HepG2 (cell line): ENCODE results near the gene VPS11. TPM values are rescaled to one million over a fixed set of nuclear protein-coding genes. Genes with fewer than 3 reads are reported as not detected.

Experiments
- ATF2 ChIP-seq: sonication (generic); formaldehyde crosslinking; IDR thresholded peaks from 2 replicates; pipeline ENCODE4 v1.4.0; 2020; ENCODE audit warnings: missing genetic modification reagents
- MED1 ChIP-seq: sonication (generic); formaldehyde crosslinking; IDR thresholded peaks from 2 replicates; pipeline ENCODE4 v1.4.0; 2020; ENCODE audit warnings: missing genetic modification reagents
- NAIF1 ChIP-seq: sonication (generic); formaldehyde crosslinking; IDR thresholded peaks from 2 replicates; pipeline ENCODE4 v1.5.0; 2020; ENCODE audit warnings: mild to moderate bottlenecking, missing genetic modification reagents, borderline replicate concordance
- NFYB ChIP-seq: sonication (generic); formaldehyde crosslinking; IDR thresholded peaks from 2 replicates; pipeline ENCODE4 v1.4.0; 2020; ENCODE audit warnings: missing genetic modification reagents
- NR2C2 ChIP-seq: sonication (generic); formaldehyde crosslinking; IDR thresholded peaks from 2 replicates; pipeline ENCODE4 v1.4.0; 2020; ENCODE audit warnings: missing genetic modification reagents, mild to moderate bottlenecking, moderate library complexity, borderline replicate concordance
- POGK ChIP-seq: sonication (generic); formaldehyde crosslinking; conservative IDR thresholded peaks from 2 replicates; pipeline ENCODE4 v1.8.0; 2022; ENCODE audit warnings: mild to moderate bottlenecking, moderate library complexity, missing genetic modification reagents
- RARA ChIP-seq: IDR thresholded peaks from 2 replicates; pipeline ENCODE4 v1.6.1; 2016; ENCODE audit warnings: missing genetic modification reagents, missing compliant biosample characterization
- SETDB1 ChIP-seq: sonication (generic); formaldehyde crosslinking; IDR thresholded peaks from 2 replicates; pipeline ENCODE4 v1.5.1; 2020; ENCODE audit warnings: missing genetic modification reagents, mild to moderate bottlenecking, borderline replicate concordance
- SIX1 ChIP-seq: sonication (generic); formaldehyde crosslinking; IDR thresholded peaks from 2 replicates; pipeline ENCODE4 v1.4.0; 2020; ENCODE audit warnings: missing genetic modification reagents, borderline replicate concordance
- SMARCE1 ChIP-seq: fragments of 450-650 bp; IDR thresholded peaks from 2 replicates; pipeline ENCODE4 v1.6.1; 2017; ENCODE audit warnings: borderline replicate concordance
- STAT5B ChIP-seq: sonication (generic); formaldehyde crosslinking; IDR thresholded peaks from 2 replicates; pipeline ENCODE4 v1.4.0; 2020; ENCODE audit warnings: missing genetic modification reagents
- ZBTB14 ChIP-seq: sonication (generic); formaldehyde crosslinking; IDR thresholded peaks from 2 replicates; pipeline ENCODE4 v1.4.0; 2020; ENCODE audit warnings: missing genetic modification reagents
- ZGPAT ChIP-seq: IDR thresholded peaks from 2 replicates; pipeline ENCODE4 v1.6.1; 2016; ENCODE audit warnings: mild to moderate bottlenecking
- ZKSCAN5 ChIP-seq: sonication (generic); formaldehyde crosslinking; IDR thresholded peaks from 2 replicates; pipeline ENCODE4 v1.5.1; 2020; ENCODE audit warnings: mild to moderate bottlenecking, missing genetic modification reagents
- ZNF333 ChIP-seq: sonication (generic); formaldehyde crosslinking; IDR thresholded peaks from 2 replicates; pipeline ENCODE4 v1.4.0; 2020; ENCODE audit warnings: mild to moderate bottlenecking, missing genetic modification reagents, borderline replicate concordance
- ZNF460 ChIP-seq: sonication (generic); formaldehyde crosslinking; IDR thresholded peaks from 2 replicates; pipeline ENCODE4 v1.5.1; 2020; ENCODE audit warnings: missing genetic modification reagents, mild to moderate bottlenecking, borderline replicate concordance
- ZNF619 ChIP-seq: sonication (generic); formaldehyde crosslinking; IDR thresholded peaks from 2 replicates; pipeline ENCODE4 v1.4.0; 2020; ENCODE audit warnings: mild to moderate bottlenecking, missing genetic modification reagents
- ZNF883 ChIP-seq: sonication (generic); formaldehyde crosslinking; IDR thresholded peaks from 2 replicates; pipeline ENCODE4 v1.5.1; 2020; ENCODE audit warnings: mild to moderate bottlenecking, missing genetic modification reagents; ENCODE audit errors: not compliant biosample characterization
- polyA plus RNA-seq, 8 experiments: library from polyadenylated mRNA; depleted of rRNA in 3 of 8; stranded (reverse) in 7 of 8; unstranded in 1 of 8; fragments of >200 nt; fragmentation: Illumina TruSeq in 4 of 8; extraction: Trizol in 4 of 8; gene quantifications; 2 replicates each; pipeline versions ENCODE4 v1.2.1 to v1.2.3, GENCODE V29; 2011 to 2016; ENCODE audit warnings: low read depth in 4 of 8, missing spikeins in 1 of 8, mixed read lengths in 1 of 8; ENCODE audit not compliant: insufficient read depth in 1 of 8
- total RNA-seq, 5 experiments: library from RNA; depleted of rRNA; stranded (reverse); fragments of >200 nt; fragmentation: Illumina TruSeq; extraction: Trizol; gene quantifications; 2 replicates each; pipeline ENCODE4 v1.2.3, GENCODE V29; 2016; ENCODE audit warnings: low read depth in 1 of 5
- TF ChIP-seq, protein P1 (sequence below): sonication (generic); formaldehyde crosslinking; IDR thresholded peaks from 2 replicates; pipeline ENCODE4 v1.4.0; 2020; ENCODE audit warnings: missing genetic modification reagents
- TF ChIP-seq, protein P2 (sequence below): IDR thresholded peaks from 2 replicates; pipeline ENCODE4 v1.6.1; 2016; ENCODE audit warnings: missing compliant biosample characterization, missing genetic modification reagents, borderline replicate concordance

Gene VPS11
- total and polyA plus RNA-seq, 2 of the 13 experiments (the other 11 are each of a cell fraction or from before 2014, with no cell fraction given), result 13.7 to 21.6 TPM

GRCh38 chr11:119121008-119121810, 53.6 kb downstream of the VPS11 start, which contains the start of gene HINFP (continued):
- TF ChIP-seq NFYB (peak; percentile 95), ZNF883 (peak; percentile 36), POGK (CRISPR knock-in tag) (no peak; the same call in 1 of the 2 replicates), NR2C2 (CRISPR knock-in tag) (no peak; the same call in 1 of the 2 replicates), RARA (0 out of 2 replicates have a peak, but pooled peaks have one; percentile 30), ZKSCAN5 (CRISPR knock-in tag) (no peak), SIX1 (CRISPR knock-in tag) (no peak), ZBTB14 (CRISPR knock-in tag) (peak; percentile 49; the same call in 1 of the 2 replicates), STAT5B (CRISPR knock-in tag) (no peak), MED1 (CRISPR knock-in tag) (peak; percentile 51), SMARCE1 (no peak), ZNF460 (CRISPR knock-in tag) (no peak), ATF2 (no peak; the same call in 1 of the 2 replicates), ZNF619 (CRISPR knock-in tag) (no peak), ZNF333 (CRISPR knock-in tag) (no peak), ZGPAT (CRISPR knock-in tag) (peak; percentile 86), SETDB1 (no peak), NAIF1 (CRISPR knock-in tag) (peak; percentile 65; the same call in 1 of the 2 replicates)
- TF ChIP-seq, protein P1, sequence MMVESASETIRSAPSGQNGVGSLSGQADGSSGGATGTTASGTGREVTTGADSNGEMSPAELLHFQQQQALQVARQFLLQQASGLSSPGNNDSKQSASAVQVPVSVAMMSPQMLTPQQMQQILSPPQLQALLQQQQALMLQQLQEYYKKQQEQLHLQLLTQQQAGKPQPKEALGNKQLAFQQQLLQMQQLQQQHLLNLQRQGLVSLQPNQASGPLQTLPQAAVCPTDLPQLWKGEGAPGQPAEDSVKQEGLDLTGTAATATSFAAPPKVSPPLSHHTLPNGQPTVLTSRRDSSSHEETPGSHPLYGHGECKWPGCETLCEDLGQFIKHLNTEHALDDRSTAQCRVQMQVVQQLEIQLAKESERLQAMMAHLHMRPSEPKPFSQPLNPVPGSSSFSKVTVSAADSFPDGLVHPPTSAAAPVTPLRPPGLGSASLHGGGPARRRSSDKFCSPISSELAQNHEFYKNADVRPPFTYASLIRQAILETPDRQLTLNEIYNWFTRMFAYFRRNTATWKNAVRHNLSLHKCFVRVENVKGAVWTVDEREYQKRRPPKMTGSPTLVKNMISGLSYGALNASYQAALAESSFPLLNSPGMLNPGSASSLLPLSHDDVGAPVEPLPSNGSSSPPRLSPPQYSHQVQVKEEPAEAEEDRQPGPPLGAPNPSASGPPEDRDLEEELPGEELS (CRISPR knock-in tag), result no peak
- TF ChIP-seq, protein P2, sequence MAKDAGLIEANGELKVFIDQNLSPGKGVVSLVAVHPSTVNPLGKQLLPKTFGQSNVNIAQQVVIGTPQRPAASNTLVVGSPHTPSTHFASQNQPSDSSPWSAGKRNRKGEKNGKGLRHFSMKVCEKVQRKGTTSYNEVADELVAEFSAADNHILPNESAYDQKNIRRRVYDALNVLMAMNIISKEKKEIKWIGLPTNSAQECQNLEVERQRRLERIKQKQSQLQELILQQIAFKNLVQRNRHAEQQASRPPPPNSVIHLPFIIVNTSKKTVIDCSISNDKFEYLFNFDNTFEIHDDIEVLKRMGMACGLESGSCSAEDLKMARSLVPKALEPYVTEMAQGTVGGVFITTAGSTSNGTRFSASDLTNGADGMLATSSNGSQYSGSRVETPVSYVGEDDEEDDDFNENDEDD (CRISPR knock-in tag), result peak; percentile 91; the same call in 1 of the 2 replicates
